ENCODE measurements around the gene CABP1.

Gene CABP1

DNA sequence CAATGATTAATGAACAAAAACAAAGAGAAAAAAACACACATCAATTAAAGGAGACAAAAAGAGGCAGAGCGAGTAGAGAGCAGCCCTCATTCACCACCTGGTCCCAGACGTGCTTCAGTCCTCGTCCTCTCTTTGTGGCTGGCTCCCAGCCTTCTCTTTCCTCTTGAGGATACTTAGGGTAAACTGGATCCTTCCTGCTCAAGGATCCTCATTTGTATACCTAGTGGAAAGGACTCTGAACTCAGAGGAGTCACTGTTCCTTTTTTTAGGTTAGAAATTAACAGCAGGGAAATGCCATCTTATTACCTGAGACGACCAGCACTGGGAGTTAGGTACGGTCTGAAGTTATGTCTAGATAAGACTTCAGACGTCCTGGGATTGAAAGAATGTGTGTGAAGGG, 56.2 kb downstream of the CABP1 start:
- no peak for DNase-seq

DNA sequence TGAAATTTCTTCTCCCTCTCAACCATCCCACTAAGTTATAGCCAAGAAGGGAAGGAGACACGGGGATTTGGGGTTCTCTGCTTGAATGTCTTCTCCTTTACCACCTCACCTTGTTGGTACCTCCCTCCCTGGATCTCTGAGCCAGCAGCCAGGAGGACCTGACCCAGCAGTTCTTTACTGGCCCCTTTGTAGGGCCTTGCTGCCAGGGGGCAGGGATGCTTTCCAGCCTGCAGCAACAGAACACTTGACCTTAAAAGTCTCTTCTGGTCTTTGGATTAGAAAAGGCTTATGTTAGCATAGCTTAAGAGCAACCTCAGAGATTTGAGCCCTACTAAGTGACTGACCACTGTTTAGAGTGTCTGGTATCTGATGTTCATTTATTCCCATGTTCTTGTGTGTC, 56.9 kb downstream of the CABP1 start:
- no peak for DNase-seq

DNA sequence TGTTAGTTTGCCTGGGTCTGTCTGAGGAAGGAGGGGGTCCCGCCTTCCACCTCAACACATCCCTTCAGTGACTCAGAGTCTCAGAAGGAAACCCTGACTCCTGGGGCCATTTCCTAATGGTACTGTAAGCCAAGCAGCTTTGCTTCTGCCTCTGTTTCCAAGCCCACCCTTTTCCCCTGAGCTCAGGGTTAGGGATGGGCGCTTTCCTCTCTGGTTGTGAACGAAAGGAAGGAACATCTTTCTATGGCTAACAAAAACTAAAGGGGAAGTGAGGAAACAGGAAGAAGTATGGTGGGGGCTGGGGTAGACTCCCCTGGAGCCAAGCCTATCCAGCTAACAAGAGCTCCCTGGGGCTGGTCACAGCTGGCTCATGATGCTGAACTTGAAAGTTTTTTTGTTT, 58.2 kb downstream of the CABP1 start:
- DNase-seq, result no peak

DNA sequence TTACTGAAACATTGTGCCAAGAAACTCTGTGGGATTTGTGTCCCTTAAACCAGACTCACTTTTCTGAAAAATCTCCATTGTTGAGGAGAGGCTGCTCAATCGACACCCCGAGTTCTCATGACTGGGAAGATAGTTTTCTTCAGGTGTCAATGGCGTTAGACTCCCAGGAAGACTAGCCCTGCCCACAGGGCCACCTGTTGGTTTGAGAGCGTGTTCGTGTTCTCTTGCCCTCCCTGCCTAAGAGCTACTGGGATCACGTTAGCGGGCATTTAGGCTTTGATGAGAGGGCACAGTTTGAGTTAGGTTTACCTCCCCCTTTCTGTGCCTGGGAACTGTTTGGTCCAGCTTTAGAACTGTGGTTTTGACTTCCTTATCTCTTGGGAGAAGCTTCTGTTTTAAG, 59.1 kb downstream of the CABP1 start:
- DNase-seq, result no peak

DNA sequence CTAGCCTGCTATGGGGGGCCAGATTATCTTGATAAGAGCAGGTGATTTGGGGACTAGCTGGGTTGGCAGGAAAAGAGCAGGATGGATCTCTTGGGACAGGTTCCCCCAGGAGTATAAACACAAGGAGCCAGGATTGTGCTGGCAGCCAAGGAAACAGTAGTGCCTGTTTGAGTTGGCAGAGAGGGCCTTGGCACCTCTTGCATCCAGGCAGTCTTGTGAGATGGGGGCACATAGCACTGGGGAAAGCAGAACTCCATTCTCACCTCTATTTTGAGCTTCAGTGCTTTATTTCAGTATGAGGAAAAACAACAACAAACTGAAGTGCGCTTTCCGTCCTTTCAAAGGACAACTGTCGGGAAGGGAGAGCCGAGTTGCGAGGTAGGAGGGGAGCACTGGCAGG, 60.5 kb downstream of the CABP1 start:
- DNase-seq, result no peak

DNA sequence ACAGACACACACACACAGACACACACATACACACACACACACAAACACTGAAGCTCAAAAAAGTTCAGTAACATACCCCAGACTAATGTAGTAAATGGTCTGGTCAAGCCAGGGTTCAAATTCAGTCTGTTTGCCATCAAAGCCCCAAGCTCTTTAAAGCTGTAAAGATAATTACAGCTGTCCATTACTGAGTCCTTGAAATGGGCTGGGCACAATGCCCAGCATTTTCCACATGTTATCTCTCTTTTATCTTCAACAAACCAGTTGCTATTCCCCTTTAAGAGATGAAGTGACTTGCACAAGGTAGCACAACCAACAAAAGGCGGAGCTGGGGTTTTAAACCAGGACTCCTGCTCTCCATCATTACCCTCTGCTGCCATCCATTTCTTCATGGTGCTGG, 62.2 kb downstream of the CABP1 start:
- no peak for DNase-seq

DNA sequence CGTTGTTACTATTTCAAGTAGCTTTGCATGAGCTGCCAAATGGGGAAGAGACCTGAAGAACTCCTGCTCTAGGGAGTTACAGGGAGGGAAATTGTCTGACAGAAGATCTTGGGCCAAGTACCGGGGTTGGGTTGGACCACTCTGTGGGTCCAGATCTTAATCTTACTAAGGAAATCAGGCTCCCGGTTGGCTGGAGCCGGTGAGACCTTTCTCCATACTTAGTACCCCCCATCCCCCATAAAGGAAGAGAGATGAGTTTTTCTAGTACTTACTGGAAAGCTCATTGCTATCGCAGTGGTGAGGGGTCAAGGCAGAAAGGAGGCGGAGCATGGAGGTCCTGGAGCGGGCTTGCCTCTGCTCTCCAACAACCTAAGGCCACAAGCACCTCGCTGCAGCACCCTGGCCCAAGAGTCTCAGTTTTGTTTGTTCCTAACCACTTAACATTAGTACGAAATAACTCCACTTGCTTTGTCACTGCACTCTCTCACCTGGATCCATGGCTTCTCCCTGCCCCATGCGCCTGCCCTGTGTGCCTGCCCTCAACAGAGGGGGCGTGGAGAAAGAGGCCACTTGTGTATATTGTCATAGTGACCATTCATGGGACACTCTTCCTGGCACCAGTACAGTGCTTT, 63.0 kb downstream of the CABP1 start:
- DNase-seq, result no peak

DNA sequence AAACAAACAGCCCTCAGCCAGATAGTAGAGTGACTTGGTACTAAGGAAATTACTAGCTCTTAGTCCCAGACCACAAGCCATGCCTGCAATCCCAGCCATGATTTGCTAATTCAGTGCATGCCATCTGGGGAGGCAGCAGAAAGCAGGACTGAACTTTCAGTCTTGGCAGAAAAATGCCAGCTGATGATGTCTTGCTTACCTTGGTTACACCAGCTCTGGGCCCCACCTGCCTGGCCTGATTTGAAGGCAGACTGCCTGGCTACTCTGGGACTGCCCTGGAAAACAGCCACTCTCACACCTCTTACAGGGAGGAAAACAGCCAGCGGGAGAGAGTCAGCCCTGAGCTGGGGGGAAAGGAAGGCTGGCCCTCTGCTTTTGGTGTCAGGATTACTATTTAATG, 65.2 kb downstream of the CABP1 start:
- DNase-seq, result no peak

DNA sequence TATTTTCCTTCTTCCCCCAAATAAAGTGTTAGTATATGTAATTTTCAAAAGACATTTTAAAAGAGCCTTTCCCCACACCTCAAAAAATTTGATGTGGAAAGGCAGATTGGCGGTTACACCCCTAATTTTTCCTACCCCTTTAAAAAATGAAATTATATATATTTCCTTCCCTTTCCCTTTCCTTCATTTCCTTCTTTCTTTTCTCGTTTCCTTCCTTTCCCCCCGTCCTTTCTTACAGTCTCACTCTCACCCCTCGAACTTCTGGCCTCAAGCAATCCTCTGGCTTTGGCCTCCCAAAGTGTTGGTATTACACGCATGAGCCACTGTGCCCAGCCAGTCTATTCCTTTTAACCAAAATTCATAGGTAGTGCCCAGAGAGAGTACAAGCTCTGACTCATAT, 65.6 kb downstream of the CABP1 start:
- no peak for DNase-seq

DNA sequence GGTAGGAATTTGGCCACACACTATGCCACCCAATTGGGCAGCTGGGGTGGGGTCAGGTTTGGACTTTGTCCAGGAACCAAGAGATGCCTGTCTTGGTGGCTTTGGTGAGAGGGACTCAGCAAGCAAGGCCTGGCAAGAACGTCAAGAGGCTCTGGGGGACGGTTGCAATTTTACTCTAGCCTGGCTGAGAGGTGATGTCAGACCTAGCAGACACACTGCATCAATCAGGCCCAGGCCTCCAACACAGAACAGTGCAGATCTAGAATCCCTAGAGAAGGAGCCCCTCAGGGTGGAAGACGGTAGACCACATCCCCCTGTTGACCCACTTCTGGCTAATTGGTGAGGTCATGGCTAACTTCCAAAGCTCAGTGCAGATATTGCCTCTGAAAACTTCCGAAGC, 68.2 kb downstream of the CABP1 start:
- DNase-seq, result no peak

DNA sequence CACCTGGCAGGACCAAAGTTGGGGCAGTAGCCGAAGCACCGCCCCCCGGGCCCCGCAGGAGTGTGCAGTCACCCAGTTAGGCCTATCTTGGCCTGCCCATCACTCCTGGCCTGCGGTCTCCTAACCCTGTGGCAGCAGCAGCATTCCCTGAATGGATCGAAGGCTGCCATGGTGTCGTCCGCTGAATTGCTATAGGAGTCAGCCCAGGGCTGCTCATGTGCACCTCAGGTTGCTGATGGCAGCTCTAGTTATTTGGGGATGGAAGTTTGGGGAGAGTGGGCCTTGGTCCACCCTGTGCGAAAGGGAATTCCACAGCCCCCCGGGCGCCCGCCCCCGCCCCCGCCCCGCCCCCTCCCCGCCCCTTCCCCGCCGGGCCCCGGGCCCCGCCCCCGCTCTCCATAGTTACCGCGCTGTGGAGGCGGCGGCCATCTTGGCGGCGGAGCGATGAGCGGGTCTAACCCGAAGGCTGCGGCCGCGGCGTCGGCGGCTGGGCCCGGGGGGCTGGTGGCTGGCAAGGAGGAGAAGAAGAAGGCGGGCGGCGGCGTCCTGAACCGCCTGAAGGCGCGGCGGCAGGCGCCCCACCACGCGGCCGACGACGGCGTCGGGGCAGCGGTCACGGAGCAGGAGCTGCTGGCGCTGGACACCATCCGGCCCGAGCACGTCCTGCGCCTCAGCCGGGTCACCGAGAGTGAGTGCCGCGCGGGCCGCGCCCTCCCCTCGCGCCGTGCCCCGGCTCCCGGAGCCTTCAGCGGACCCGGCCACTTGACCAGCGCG, 69.8 kb downstream of the CABP1 start, which contains the start of gene UNC119B:
Gene UNC119B, plus strand, starts transcription at position 428 of the 774 bp plus-strand sequence. Its CDS starts 17 bp downstream, at position 445.
- DNase-seq, result peak; percentile 61

DNA sequence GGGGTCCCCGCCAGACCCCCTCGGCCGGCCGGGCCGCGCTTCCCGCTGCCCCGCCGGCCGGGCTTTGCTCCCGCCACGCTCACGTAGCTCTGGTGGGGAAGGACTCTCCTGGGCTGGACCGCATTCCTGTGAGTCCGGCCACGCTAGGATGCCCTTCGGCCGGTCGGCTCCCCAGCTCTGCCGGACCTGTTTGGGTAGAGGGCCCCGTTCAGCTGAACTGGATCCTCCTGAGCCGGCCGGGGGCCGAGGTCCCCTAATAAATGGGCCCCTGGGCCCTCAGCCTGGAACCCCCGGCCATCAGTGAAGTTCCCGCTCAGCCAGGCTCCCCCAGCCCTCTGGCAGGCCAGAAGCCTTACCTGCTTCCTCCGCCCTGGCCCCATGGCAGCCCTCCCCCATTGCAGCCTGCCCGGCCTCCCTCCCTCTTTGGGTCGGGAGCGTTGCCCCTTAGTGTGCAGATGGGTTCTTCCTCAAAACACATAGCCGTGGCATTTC, 70.4 kb downstream of the CABP1 start:
- peak; percentile 17 for DNase-seq

DNA sequence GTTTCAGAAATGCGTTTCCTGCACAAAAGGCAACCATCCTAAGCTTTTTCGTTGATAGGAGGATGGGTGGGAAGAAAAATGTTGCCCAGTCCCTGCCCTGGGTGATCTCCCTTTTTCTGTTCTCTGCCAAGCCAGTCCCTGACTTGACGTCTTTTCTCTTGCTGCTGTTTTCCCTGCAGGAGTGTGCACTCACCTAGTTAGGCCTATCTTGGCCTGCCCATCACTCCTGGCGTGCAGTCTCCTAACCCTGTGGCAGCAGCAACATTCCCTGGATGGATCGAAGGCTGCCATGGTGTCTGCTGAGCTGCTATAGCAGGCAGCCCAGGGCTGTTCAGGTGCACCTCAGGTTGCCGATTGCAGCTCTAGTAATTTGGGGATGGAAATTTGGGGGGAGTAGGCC, 71.0 kb downstream of the CABP1 start:
- no peak for DNase-seq

DNA sequence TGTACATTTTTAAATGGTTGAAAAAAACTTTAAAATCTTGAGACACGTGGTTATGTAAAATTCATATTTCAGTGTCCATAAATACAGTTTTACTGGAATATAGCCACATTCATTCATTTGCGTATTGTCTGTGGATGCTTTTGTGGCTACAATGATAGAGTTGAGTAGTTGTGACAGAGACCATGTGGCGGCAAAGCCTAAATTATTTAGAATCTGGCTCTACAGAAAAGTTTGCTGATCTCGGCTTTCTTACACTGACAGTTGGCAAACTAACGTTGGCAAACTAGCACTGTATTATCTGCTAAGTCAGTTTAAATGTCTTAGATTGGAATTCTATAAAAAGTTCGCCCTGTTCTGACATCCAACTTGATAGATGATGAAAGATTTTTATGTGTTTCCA, 72.2 kb downstream of the CABP1 start:
- no peak for DNase-seq

DNA sequence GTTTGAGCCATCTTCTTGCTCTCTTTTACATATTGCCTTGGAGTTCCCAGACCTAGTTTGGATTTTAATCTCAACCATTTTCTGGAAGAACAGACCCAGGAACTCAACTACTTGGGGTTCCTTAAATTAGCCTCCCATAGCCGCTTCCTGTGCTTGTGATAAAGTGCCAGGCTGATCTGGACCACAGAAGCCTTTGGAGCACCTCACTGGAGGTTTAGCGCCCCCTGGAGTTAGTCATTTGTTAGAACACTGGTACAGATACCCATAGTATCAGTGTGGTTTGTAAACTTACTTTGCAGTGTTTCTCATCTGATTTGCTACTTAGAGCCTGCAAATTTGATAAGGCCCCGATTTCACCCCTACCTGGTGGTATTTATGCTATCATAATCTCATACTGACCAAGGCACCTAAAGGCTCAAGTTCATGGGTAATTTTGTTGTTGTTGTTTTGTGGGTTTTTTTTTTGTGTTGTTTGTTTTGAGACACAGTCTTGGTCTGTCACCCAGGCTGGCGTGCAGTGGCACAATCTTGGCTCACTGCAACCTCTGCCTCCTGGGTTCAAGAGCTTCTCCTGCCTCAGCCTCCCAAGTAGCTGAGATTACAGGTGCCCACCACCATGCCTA, 73.5 kb downstream of the CABP1 start:
- peak; percentile 79 for DNase-seq
